HG03520 (cell line): Measurements from ENCODE around the gene RAC3.
"Not testable (repeated sequence)": the region's sequence is repeated elsewhere in the genome, so short reads cannot be mapped to it uniquely, and the experiment has no call there.

Source experiments
- ATAC-seq: cut with Tn5 transposase; IDR thresholded peaks from one replicate; pipeline ENCODE4 v1.9.1; 2021; ENCODE audit warnings: mild to moderate bottlenecking, moderate library complexity; ENCODE audit not compliant: unreplicated experiment

RAC3 gene

DNA sequence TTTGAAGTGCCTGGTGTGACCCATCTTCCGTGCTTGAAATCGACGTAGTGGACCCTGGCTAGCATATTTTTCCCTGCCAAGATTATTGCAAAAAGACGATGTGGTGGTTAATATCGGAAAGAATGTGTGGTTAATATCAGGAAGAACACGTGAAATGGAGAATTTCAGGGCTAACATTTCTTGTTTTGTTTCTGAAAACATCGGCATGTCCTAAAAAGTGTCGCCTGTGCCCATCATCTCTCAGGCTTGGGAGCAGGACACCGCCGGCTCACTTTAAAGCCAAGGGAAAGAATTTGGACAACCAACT is 6.4 kb downstream of the RAC3 start:
- ATAC-seq, result no peak

DNA sequence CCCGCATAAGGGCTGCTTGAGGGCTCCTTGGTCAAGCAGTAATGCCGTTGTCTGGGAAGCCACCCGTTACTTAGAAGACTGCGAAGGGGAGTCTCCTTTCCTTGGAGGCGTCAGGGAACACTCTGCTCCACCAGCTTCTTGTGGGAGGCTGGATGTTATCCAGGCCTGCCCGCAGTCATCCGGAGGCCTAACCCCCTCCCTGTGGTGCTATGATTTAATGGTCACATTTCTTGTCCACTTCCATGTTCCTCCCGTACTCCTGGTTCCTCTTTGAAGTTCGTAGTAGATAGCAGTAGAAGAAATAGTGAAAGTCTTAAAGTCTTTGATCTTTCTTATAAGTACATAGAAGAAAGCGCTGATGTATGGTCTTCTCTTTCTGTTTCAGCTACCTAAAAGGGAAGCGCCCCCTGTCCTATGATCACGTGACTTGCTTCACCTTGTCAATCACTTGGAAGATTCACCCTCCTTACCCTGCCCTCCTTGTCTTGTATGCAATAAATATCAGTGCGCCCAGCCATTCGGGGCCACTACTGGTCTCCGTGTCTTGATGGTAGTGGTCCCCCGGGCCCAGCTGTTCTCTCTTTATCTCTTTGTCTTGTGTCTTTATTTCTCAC is 7.4 kb downstream of the RAC3 start:
- ATAC-seq, result not testable (repeated sequence)

DNA sequence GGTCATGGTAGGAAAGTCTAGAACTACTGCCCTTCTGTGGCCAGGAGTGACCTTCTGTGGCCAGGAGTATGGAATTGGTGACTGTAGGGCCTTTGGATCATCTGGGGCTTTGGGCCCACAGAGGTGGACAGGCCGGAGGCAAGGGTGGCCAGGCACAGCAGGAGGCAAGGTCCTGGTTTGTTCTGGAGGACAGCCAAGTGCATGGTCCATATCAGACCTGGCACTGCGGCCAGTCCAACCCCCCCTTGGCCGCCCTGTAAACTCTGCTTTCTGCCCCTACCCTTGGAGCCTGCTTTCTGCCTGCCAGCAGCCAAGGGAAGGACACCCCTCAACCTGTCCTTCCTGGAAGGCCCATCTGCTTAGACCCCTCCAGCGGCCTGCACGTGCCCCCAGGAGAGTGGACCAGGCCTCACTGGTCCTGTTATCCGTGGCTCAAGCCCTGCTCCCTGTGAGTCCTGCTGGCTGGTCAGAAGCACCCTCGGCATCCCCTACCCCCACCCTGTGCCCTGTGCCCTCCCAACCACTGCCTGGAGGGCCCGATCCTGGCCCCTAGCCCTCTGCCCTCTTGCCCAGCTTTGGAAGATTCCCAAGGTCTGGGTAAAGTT is 8.3 kb downstream of the RAC3 start:
- ATAC-seq, result no peak

DNA sequence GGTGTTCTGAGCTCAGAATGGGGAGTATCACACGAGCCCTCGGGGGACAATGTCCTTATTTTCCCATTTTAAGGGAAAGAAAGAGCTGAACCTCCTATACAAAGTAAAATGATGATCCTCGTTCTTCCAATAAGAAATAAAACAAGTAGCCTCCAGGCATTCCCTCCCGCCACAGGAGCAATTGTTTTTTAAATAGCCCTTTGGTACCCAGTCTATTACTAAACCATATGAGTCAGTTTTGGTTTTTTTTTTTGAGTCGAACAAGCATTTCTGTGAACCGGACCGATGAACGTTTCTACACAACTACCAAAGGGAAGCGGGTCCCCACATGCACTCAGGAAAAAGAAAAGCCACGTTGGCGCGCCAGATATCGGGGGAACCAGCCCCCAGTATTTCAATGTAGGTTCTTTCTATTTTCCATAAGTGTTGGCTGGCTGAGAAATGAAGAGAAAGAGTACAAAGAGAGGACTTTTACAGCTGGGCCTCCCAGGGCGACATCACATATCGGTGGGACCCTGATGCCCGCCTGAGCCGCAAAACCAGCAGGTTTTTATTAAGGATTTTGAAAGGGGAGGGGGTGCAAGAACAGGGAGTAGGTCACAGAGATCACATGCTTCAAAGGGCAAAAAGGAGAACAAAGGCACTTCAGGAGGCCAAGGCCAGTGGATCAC is 9.8 kb downstream of the RAC3 start:
- ATAC-seq, result no peak

DNA sequence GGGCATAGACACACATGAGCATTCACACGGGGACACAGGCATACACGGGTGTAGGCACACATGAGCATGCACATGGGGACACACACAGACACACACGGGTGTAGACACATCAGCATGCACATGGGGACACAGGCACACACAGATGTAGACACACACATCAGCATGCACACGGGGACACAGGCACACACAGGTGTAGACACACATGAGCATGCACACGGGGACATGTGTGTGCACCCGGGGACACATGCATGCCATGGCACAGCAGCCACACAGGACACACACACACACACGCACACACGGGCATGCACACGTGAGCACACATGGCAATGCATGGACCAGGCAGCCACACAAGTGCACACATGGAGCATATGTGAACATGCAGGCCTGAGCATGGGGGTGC is 11.2 kb downstream of the RAC3 start:
- ATAC-seq, result no peak

DNA sequence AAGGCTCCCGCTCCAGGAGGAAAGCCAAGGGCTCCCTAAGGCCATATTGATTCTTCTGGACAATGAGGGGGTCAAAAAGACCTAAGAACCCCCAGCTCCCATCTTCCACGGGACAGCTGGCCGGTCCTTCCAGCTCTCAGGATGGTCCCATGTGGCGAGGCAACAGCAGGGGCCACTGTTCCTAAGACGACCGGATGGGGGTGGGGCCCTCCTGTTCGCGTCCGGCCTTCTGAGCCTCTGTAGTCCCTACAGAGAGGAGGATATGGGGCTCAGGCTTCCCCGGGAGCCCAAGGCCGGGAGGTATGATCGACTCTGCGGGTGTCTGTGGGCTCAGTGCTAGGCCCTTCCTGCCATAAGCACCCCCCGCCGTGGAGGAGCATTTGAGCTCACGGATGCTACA is 12.0 kb downstream of the RAC3 start:
- ATAC-seq, result no peak

DNA sequence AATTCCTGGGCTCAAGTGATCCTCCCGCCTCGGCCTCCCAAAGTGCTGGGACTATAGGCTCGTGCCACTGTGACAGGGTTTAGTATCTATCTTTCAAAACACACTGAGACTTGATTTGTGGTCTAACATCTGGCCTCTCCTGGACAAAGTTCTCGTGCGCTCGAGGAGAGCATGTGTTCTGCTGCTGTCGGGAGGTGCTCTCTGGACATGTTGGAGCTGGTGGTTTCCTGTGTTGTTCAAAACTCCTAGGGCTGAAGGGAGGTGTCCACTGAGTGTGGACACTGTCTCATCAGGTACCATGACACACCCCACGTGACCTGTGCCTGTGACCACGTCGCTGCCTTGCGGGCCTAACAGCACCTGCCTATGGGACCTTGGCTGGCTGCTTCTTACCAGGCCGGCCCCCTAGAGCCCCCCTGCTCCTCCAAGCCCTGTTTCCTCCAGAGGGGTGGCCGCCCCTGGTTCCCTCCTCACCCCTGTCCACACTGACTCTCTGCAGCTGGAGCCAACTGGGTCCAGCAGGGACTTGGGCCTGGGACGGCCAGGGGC is 14.5 kb downstream of the RAC3 start:
- ATAC-seq, result no peak

DNA sequence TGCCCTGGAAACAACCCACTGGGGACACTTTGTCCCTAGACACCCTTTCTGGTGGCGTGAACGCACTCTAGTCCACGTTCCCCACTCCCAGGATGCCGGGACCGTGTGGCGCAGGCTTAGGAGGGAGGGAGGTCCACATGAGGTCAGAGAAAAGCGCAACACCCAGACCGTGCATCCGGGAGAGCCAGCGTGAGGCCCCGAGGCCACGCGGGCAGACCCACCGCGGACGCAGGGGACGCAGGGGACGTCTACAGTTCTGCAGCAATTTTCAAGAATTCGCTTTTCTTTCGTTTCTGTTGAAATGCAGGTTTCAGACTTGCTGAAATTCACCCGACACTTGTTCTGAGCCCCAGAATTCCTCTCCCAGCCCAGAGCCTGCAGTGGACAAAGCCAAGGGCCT is 15.4 kb downstream of the RAC3 start:
- no peak for ATAC-seq

DNA sequence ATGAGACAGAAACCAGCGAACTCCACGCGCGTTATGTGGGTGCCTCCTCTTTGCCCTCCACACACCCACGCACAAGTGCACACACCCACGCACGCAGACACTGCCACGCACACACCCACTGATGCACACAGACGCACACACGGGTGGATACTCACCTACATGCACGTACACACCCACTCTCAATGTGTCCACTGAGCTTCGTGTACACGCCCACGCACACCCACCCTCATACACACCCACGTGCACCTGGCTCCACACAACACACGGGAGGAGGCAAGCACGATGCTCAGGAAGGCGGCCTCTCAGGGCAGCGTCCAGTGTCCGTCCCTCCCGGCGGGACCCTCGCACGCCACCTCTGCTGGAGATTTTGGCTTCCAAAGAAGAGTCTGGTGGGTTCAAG is 15.9 kb downstream of the RAC3 start:
- ATAC-seq, result no peak

DNA sequence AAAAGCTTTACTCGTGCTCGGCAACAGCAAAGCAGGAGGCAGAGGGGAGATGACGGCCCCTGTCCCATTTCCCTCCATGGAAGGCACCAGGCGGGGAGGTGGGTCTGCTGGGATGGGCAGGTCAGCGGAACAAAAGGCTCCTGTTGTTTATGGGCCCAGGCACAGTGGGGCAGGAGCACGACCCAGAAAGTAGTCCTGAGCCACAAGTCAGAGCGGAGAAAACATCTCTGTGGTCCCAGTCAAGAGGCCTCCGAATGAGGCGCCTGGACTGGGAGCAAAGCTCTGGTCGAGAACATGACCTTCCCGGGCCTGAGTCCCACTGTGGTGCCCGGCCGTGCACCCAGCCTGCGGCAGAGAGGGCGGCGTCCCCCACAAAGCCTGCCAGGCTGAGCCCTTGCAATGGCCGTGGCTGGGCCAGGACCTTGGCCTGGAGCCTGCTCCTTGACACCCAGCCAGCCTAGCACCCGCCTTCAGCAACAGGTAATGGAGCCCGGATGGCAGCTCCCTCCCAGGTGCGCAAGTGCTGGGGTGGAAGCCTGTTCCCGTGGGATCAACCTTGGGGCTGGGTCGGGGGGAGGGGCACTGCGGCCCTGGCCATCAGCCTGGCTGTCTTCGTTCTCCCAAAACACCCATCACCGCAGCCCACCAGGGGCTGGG is 16.6 kb downstream of the RAC3 start:
- no peak for ATAC-seq

DNA sequence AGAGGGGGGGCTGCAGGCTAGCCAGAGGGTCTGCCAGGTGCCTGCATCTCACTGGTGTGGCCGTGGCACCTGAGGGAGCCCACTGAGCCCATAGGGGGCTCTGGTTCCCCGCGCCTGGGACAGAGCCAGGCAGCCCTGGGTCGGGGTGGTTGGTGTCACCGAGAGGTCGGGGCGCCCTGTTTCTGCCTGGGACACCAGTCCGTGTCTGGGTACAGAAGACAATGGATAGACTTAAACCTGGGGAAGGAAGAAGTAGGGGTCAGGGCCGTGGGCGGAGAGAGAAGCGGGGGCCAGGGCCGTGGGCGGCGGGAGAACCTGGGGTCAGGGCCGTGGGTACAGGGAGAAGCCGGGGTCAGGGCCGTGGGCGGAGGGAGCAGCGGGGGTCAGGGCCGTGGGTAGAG is 17.1 kb downstream of the RAC3 start:
- ATAC-seq, result no peak

DNA sequence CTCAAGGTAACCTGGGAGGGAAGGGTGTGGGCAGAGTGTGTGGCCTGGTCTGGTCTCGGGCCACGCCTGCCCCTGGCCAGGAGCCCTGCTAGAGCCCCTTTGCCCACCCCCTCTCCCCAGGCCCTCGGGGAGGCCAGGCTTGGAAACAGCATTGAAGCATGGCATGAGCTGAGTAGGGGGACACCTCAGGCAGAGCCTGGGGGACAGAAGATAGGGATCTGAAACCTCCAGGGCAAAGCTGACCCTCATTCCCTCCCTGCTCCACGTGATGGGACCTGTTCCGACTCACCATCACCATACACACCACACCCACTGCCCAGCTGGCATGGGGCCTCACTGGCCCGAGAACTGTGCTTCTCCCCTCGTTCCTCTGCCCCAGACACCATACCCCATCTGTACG is 17.6 kb downstream of the RAC3 start:
- no peak for ATAC-seq

DNA sequence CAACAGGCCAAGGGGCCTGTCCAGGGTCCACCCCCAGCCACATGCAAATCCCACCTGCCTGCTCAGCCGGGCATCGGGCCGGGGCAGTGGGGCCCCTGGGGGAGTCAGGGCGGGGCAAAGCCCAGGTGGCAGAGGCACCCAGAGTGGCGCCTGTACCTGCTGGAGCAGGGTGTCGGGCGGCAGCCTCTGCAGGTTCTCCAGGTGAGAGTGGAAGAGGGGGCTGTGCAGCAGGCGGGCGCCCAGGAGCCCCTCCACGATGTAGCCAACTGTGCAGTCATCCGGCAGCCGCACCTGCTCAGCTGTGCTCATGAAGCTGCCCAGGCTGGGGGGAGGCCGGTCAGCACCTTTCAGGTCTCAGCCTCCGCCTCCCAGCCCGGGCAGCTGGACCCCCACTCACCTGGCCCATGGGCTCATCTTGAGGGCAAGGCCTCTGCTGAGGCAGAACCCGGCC is 18.1 kb downstream of the RAC3 start:
- ATAC-seq, result no peak

DNA sequence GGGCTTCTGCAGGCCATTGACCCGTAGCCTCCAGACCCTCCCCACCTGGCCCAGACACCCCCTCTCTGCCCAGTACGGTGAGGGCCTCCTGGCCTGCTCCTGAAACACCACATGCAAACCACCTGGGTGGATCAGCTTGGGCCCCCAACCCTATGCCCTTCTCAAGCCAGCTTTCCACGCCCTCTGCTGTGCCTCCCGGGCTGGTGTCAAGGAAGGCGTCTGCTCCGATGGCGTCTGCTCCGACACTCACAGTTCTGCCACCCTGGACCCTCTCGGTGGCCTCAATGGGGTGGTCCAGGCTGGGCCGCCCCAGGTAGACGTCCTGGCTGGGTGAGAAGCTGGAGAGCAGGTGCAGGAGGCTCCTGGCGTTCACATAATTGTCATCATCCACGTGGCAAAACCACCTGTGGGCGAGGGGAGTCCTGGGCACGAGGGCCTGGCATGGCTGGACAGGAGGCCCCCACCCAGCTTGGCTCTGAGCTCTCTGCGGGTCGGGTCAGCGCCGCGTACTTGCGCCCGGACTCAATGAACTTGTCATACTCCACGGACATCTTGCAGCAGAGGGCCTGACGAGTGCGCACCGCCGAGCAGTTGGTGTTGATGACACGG is 18.8 kb downstream of the RAC3 start:
- no peak for ATAC-seq

DNA sequence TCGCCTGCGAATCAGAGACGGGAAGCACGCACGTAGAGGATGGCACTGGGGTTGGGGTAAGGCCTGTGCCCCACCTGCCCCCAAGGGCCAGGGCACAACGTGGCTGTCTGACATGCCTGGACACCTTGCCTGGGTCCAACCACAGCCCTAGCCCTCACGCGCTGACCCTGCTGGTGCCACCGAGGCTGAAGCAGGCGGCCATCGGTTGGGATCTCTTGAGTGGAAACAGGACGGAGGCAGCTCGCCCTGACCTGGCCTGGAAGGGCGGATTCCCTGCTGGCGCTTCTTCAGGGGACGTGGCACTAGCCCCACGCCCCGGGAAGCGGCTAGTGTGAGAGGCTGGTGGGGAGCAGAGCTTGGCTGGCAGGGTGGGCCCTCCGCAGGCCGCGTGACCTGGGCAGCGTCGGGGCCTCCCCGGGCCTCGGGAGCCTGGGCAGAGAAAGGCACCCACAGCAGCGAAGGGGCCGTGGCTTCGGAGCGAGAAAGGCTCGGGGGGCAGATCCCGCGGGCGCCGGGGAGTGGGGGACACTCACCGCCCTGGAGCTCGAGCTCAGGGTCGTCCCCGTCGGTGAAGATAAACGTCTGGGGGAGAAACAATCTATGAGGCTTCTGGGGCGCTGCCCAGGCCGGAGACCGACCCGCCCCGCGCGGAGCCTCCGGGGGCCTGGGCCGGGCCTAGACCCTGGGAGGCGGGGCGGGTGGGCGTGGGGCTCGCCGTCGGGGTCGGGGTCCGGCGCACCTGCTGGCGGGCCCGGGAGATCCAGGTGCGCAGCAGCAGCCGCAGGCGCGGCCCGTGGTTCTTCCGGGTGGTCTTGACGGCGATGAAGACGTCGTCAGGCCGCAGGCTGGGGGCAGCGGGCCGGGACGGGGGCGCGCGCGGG is 19.5 kb downstream of the RAC3 start:
- no peak for ATAC-seq

DNA sequence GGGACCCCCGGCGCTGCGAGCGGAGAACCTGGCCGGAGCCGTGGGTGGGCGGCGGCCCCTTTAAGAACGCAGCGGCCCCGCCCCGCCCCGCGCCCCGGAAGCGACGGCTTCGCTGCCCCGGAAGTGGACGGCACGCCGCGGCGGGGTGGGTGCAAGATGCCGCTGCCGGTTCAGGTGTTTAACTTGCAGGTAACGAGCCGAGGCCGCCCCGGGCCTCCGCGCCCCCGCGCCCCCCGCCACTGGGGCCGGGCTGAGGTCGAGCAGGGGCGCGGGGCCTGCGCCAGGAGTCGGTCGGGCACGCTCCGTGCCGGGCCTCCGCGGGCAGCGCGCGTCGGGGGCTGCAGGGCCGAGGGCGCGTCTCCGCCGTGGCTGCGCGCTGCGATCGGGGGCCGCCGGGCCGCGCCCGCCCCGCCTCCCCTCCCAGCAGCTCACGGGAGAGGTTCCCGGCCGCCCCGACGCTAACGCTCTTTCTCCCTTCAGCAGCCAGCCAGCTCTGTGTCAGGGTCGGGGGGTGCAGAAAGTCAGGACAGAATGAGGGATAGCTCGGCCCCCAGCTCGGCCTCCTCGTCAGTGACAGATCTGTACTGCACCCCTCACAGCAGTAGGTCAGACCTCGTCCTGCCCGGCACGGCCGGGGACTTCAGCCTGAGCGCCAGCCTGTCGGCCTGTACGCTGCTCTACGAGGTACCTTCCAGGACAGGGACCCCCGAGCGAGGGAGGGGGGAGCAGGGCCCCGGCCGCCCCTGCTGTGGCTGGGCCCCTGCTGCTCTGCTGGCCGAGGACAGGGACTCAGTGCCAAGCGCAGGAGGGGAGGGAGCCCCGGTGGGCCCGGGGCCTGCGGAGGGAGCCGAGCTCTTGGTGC is 20.5 kb downstream of the RAC3 start, which contains the start of the genes GPS1 and RFNG:
TSS of gene GPS1 (plus strand) at position 123 of the 862 bp plus-strand sequence. CDS start at position 157, 34 bp downstream.
TSS of gene RFNG (minus strand) at position 36 of the 862 bp plus-strand sequence. CDS start 45 bp downstream, outside the sequence.
- ATAC-seq, result no peak

DNA sequence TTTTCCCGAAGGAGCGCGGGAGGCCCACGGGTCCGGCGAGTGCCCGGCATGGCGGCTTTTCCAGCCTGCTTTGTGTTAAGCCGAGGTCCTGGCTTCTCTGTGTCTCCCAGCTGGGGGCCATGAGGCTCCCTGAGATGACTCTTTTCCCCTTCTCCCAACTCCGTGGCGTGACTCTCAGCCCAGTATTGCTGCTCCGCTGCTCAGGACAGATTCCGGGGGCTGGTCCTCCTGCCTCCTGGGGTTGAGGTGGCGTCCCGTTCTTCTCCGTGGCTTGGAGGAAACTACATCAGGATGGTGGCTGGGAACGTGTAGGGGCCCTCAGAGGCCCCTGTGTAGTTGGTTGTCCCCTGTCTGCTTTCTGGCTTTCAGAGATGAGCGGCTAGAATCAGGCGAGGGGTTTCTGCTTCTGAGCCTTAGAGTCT is 21.2 kb downstream of the RAC3 start:
- no peak for ATAC-seq

DNA sequence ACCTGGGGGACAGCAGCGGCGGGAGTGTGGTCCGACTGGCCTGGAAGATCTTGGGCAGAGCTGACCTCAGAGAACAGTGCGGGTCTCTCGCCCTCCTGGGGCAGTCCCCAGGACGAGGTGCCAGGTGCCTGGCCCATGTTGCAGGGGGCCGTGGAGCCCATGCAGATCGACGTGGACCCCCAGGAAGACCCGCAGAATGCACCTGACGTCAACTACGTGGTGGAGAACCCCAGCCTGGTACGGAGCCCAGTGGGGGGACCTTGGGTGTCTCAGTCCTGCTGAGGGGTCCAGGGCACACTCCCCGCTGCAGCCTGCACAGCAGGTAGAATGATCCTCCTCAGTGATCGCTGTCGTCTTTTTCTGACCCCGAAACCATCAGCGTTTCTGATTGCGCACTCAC is 21.7 kb downstream of the RAC3 start:
- ATAC-seq, result no peak

DNA sequence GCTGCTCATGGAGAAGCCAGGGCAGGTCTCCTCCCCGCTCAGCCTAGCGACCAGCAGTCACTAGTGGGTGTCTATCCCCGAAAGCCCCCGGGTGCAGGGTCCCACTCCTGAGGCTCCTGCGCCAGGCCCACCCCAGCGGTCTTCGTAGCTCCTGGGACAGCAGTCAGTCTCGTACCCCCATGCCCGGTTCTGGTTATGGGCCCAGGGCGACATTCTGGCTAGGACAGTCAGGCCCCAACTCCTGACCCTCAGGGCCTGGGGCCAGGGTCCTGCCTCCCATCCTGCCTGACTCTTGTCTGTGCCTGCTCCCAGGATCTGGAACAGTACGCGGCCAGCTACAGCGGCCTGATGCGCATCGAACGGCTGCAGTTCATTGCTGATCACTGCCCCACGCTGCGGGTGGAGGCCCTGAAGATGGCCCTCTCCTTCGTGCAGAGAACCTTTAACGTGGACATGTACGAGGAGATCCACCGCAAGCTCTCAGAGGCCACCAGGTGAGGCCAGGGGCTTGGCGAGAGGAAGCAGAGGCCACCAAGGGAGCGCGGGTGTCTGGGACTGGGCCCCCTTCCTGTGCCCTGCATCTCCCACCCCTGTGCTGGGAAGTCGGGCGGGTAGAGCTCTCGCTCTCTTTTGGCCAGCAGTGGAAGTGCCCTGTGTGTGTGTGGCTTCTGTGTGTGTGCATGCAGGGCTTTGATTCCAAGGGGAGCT is 22.2 kb downstream of the RAC3 start:
- ATAC-seq, result no peak
